K562 (cell line): ENCODE measurements around the gene SCAPER.

ENCODE experiments used
- BHLHE40 ChIP-seq: IDR thresholded peaks from 2 replicates; pipeline ENCODE4 v1.6.1; 2011; ENCODE audit warnings: low read length, improper control_type of control experiment
- CTCF ChIP-seq, 3 experiments: IDR thresholded peaks in 2 of 3; conservative IDR thresholded peaks in 1 of 3; 2 replicates each; pipeline ENCODE4 v1.5.1; 2011 to 2012; ENCODE audit warnings: low read length in 3 of 3, mild to moderate bottlenecking in 3 of 3, control low read depth in 2 of 3, improper control_type of control experiment in 1 of 3, inconsistent platforms in 1 of 3, low read depth in 1 of 3, mixed read lengths in 1 of 3, moderate library complexity in 1 of 3; ENCODE audit not compliant: insufficient read depth in 2 of 3
- EZH2 ChIP-seq: IDR thresholded peaks from 2 replicates; pipeline ENCODE4 v1.6.1; 2012; ENCODE audit warnings: low read depth, mild to moderate bottlenecking, inconsistent platforms, low read length, borderline replicate concordance
- JUND ChIP-seq, 2 experiments: IDR thresholded peaks; 2 replicates in 1 of 2; 3 replicates in 1 of 2; pipeline ENCODE4 v1.6.1; 2011; ENCODE audit warnings: borderline replicate concordance in 2 of 2, low read depth in 2 of 2, low read length in 2 of 2, improper control_type of control experiment in 1 of 2, missing biosample characterization in 1 of 2, missing genetic modification characterization in 1 of 2, missing genetic modification reagents in 1 of 2
- NR3C1 ChIP-seq: sonication (generic); formaldehyde crosslinking; IDR thresholded peaks from 2 replicates; pipeline ENCODE4 v1.8.1; 2022; ENCODE audit warnings: missing genetic modification reagents
- PRPF4 ChIP-seq: fragments of 200-400 bp; formaldehyde crosslinking; IDR thresholded peaks from one replicate; pipeline ENCODE4 v1.6.1; 2017; ENCODE audit warnings: low read length, low read depth, mild to moderate bottlenecking; ENCODE audit not compliant: insufficient read depth, poor library complexity, severe bottlenecking
- SMC3 ChIP-seq: conservative IDR thresholded peaks from 2 replicates; pipeline ENCODE4 v1.6.1; 2011; ENCODE audit warnings: low read depth, low read length, improper control_type of control experiment; ENCODE audit not compliant: insufficient read depth
- SPI1 ChIP-seq: IDR thresholded peaks from 2 replicates; pipeline ENCODE4 v1.6.1; 2011; ENCODE audit warnings: low read depth, low read length, control low read depth, borderline replicate concordance
- TOE1 ChIP-seq, 2 experiments: fragments of 450-650 bp in 1 of 2; sonication (generic) in 1 of 2; formaldehyde crosslinking in 1 of 2; IDR thresholded peaks; 2 replicates each; pipeline versions ENCODE4 v1.7.1 to v1.8.0; 2016 to 2022; ENCODE audit warnings: borderline replicate concordance in 2 of 2, mild to moderate bottlenecking in 2 of 2, antibody characterized with exemption in 1 of 2, inconsistent platforms in 1 of 2, low read depth in 1 of 2, missing genetic modification reagents in 1 of 2, moderate library complexity in 1 of 2
- ZEB2 ChIP-seq: fragments of 450-650 bp; IDR thresholded peaks from 2 replicates; pipeline ENCODE4 v1.6.1; 2016
- ZNF780A ChIP-seq: fragments of 250-450 bp; sonication (Bioruptor Pico); IDR thresholded peaks from 2 replicates; pipeline ENCODE4 v1.5.0; 2021; ENCODE audit warnings: mild to moderate bottlenecking
- TF ChIP-seq, protein P1 (sequence below), 2 experiments: fragments of 450-650 bp; formaldehyde crosslinking in 1 of 2; IDR thresholded peaks; 2 replicates each; pipeline versions ENCODE4 v1.4.0 to v1.6.1; 2014 to 2020; ENCODE audit warnings: mild to moderate bottlenecking in 2 of 2, borderline replicate concordance in 1 of 2, low read depth in 1 of 2
- TF ChIP-seq, protein P2 (sequence below), 2 experiments: fragments of 450-650 bp in 1 of 2; IDR thresholded peaks; 2 replicates each; pipeline ENCODE4 v1.6.1; 2011 to 2017; ENCODE audit warnings: low read depth in 2 of 2, antibody characterized with exemption in 1 of 2, borderline replicate concordance in 1 of 2, low read length in 1 of 2, mild to moderate bottlenecking in 1 of 2, mixed read lengths in 1 of 2; ENCODE audit not compliant: control insufficient read depth in 1 of 2

DNA sequence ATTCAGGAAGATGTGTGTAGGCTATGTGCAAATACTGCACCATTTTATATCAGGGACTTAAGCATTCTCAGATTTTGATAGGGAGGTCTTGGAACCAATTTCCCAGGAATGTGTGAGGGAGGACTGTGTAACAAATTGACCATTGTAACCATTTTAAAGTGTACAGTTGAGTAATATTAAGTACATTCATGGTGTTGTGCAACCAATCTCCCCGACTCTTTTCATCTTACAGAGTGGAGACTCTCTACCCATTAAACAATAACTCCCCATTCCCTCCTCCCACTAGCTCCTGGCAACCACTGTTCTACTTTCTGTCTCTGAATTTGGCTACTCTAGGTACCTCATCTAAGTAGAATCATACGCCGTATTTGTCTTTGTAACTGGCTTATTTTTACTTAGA is 31.5 kb upstream of the SCAPER start:
- TF ChIP-seq CTCF (IDR thresholded peaks at IDR 0.05 in 2 of 3, conservative IDR thresholded peaks at IDR 0.05 in 1 of 3; ENCODE audit: insufficient read depth in 2 of 3, low read depth in 1 of 3, low read length in 3 of 3) (no peak), JUND (IDR thresholded peaks at IDR 0.05; ENCODE audit: borderline replicate concordance, low read depth, low read length) (no peak), JUND (tag; IDR thresholded peaks at IDR 0.05; ENCODE audit: borderline replicate concordance, low read depth, low read length) (no peak), BHLHE40 (no peak), EZH2 (no peak), SPI1 (no peak), PRPF4 (no peak), NR3C1 (no peak), ZNF780A (CRISPR knock-in tag) (no peak), SMC3 (no peak), ZEB2 (no peak), TOE1 (IDR thresholded peaks at IDR 0.05; ENCODE audit: borderline replicate concordance) (no peak), TOE1 (CRISPR knock-in tag; IDR thresholded peaks at IDR 0.05; ENCODE audit: borderline replicate concordance, low read depth) (no peak)
- TF ChIP-seq, protein P1, sequence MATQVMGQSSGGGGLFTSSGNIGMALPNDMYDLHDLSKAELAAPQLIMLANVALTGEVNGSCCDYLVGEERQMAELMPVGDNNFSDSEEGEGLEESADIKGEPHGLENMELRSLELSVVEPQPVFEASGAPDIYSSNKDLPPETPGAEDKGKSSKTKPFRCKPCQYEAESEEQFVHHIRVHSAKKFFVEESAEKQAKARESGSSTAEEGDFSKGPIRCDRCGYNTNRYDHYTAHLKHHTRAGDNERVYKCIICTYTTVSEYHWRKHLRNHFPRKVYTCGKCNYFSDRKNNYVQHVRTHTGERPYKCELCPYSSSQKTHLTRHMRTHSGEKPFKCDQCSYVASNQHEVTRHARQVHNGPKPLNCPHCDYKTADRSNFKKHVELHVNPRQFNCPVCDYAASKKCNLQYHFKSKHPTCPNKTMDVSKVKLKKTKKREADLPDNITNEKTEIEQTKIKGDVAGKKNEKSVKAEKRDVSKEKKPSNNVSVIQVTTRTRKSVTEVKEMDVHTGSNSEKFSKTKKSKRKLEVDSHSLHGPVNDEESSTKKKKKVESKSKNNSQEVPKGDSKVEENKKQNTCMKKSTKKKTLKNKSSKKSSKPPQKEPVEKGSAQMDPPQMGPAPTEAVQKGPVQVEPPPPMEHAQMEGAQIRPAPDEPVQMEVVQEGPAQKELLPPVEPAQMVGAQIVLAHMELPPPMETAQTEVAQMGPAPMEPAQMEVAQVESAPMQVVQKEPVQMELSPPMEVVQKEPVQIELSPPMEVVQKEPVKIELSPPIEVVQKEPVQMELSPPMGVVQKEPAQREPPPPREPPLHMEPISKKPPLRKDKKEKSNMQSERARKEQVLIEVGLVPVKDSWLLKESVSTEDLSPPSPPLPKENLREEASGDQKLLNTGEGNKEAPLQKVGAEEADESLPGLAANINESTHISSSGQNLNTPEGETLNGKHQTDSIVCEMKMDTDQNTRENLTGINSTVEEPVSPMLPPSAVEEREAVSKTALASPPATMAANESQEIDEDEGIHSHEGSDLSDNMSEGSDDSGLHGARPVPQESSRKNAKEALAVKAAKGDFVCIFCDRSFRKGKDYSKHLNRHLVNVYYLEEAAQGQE (IDR thresholded peaks at IDR 0.05; ENCODE audit: borderline replicate concordance), result no peak
- TF ChIP-seq, protein P1 (CRISPR knock-in tag; IDR thresholded peaks at IDR 0.05; ENCODE audit: low read depth), result no peak
- TF ChIP-seq, protein P2, sequence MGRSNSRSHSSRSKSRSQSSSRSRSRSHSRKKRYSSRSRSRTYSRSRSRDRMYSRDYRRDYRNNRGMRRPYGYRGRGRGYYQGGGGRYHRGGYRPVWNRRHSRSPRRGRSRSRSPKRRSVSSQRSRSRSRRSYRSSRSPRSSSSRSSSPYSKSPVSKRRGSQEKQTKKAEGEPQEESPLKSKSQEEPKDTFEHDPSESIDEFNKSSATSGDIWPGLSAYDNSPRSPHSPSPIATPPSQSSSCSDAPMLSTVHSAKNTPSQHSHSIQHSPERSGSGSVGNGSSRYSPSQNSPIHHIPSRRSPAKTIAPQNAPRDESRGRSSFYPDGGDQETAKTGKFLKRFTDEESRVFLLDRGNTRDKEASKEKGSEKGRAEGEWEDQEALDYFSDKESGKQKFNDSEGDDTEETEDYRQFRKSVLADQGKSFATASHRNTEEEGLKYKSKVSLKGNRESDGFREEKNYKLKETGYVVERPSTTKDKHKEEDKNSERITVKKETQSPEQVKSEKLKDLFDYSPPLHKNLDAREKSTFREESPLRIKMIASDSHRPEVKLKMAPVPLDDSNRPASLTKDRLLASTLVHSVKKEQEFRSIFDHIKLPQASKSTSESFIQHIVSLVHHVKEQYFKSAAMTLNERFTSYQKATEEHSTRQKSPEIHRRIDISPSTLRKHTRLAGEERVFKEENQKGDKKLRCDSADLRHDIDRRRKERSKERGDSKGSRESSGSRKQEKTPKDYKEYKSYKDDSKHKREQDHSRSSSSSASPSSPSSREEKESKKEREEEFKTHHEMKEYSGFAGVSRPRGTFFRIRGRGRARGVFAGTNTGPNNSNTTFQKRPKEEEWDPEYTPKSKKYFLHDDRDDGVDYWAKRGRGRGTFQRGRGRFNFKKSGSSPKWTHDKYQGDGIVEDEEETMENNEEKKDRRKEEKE (IDR thresholded peaks at IDR 0.05; ENCODE audit: borderline replicate concordance in 1 of 2, control insufficient read depth in 1 of 2, low read depth in 2 of 2, low read length in 1 of 2), result no peak
